Liver (tissue), 9 donors: ENCODE results near the gene DYSF. TPM values are rescaled to one million over a fixed set of nuclear protein-coding genes. Genes with fewer than 3 reads are reported as not detected.

Experiments used
- DNase-seq: peaks from one replicate; pipeline ENCODE4 v3.0.0-alpha.2; 2017; ENCODE audit warnings: low spot score
- H3K27ac ChIP-seq, 2 donors: one replicate each; pipeline ENCODE4 v1.7.0; 2013; ENCODE audit warnings: inconsistent platforms in 2 of 2, low read length in 2 of 2, control low read depth in 1 of 2, low read depth in 1 of 2, mild to moderate bottlenecking in 1 of 2
- H3K27me3 ChIP-seq, 4 donors: one replicate each; pipeline versions ENCODE4 v1.6.1 to v1.7.0; 2013; ENCODE audit warnings: low read length in 3 of 4, inconsistent platforms in 1 of 4, mild to moderate bottlenecking in 1 of 4, moderate library complexity in 1 of 4; ENCODE audit not compliant: control insufficient read depth in 4 of 4, insufficient read depth in 4 of 4
- H3K36me3 ChIP-seq, 4 donors: one replicate each; pipeline versions ENCODE4 v1.6.1 to v1.7.0; 2013; ENCODE audit warnings: low read length in 3 of 4, mild to moderate bottlenecking in 3 of 4, low read depth in 1 of 4, moderate library complexity in 1 of 4; ENCODE audit not compliant: control insufficient read depth in 4 of 4, insufficient read depth in 3 of 4
- H3K4me1 ChIP-seq, 4 donors: one replicate each; pipeline versions ENCODE4 v1.6.1 to v1.7.0; 2013; ENCODE audit warnings: low read length in 3 of 4, mild to moderate bottlenecking in 3 of 4, moderate library complexity in 1 of 4; ENCODE audit not compliant: control insufficient read depth in 4 of 4, insufficient read depth in 4 of 4
- H3K4me3 ChIP-seq, 3 donors: one replicate each; pipeline versions ENCODE4 v1.6.1 to v1.7.0; 2013; ENCODE audit warnings: low read length in 3 of 3, control low read depth in 1 of 3, low read depth in 1 of 3, mild to moderate bottlenecking in 1 of 3
- H3K9ac ChIP-seq, 2 donors: one replicate each; pipeline ENCODE4 v1.7.0; 2013; ENCODE audit warnings: low read length in 2 of 2, mild to moderate bottlenecking in 2 of 2, moderate library complexity in 2 of 2, control low read depth in 1 of 2, low read depth in 1 of 2
- H3K9me3 ChIP-seq, 4 donors: one replicate each; pipeline versions ENCODE4 v1.6.1 to v1.7.0; 2013; ENCODE audit warnings: low read length in 3 of 4; ENCODE audit not compliant: control insufficient read depth in 4 of 4
- CTCF ChIP-seq: fragments of 150-350 bp; IDR thresholded peaks from 2 replicates; pipeline ENCODE4 v1.5.1; 2017; ENCODE audit warnings: improper control_type of control experiment, low read depth, low read length; ENCODE audit not compliant: missing input control
- FOXA1 ChIP-seq: IDR thresholded peaks from 2 replicates; pipeline ENCODE4 v1.6.1; 2016; ENCODE audit warnings: antibody characterized with exemption
- FOXA2 ChIP-seq: IDR thresholded peaks from 2 replicates; pipeline ENCODE4 v1.6.1; 2016; ENCODE audit warnings: antibody characterized with exemption
- GABPA ChIP-seq, 2 donors: IDR thresholded peaks in 1 of 2; conservative IDR thresholded peaks in 1 of 2; 2 replicates each; pipeline ENCODE4 v1.6.1; 2016; ENCODE audit warnings: antibody characterized with exemption in 2 of 2, mild to moderate bottlenecking in 1 of 2, moderate library complexity in 1 of 2
- HNF4A ChIP-seq, 2 donors: conservative IDR thresholded peaks; 2 replicates each; pipeline ENCODE4 v1.6.1; 2016; ENCODE audit warnings: antibody characterized with exemption in 2 of 2, mild to moderate bottlenecking in 2 of 2
- JUND ChIP-seq, 2 donors: IDR thresholded peaks; 2 replicates each; pipeline ENCODE4 v1.6.1; 2016; ENCODE audit warnings: antibody characterized with exemption in 2 of 2
- MAX ChIP-seq: IDR thresholded peaks from 2 replicates; pipeline ENCODE4 v1.6.1; 2016; ENCODE audit warnings: antibody characterized with exemption
- RAD21 ChIP-seq, 2 donors: IDR thresholded peaks; 2 replicates each; pipeline ENCODE4 v1.6.1; 2016; ENCODE audit warnings: antibody characterized with exemption in 2 of 2, mild to moderate bottlenecking in 2 of 2
- RXRA ChIP-seq, 2 donors: IDR thresholded peaks; 2 replicates each; pipeline ENCODE4 v1.6.1; 2017 to 2018; ENCODE audit warnings: antibody characterized with exemption in 2 of 2, mild to moderate bottlenecking in 1 of 2
- SP1 ChIP-seq: IDR thresholded peaks from 2 replicates; pipeline ENCODE4 v1.6.1; 2018; ENCODE audit warnings: antibody characterized with exemption, mild to moderate bottlenecking
- TAF1 ChIP-seq: conservative IDR thresholded peaks from 2 replicates; pipeline ENCODE4 v1.6.1; 2016; ENCODE audit warnings: antibody characterized with exemption, mild to moderate bottlenecking
- ZBTB33 ChIP-seq: IDR thresholded peaks from 2 replicates; pipeline ENCODE4 v1.6.1; 2016; ENCODE audit warnings: antibody characterized with exemption
- whole genome bisulfite sequencing: extraction: QIAGEN DNeasy Blood & Tissue Kit; methylation state at CpG from one replicate; pipeline ENCODE4 v1.1.7; 2013; 5-methylcytosine and 5-hydroxymethylcytosine counted together
- polyA plus RNA-seq, 2 donors: library from polyadenylated mRNA; stranded (reverse) in 1 of 2; unstranded in 1 of 2; fragments of 200-250 nt in 1 of 2; fragments of >200 nt in 1 of 2; fragmentation: Nextera tagmentation in 1 of 2; extraction: Ambion mirVana in 1 of 2; gene quantifications; one replicate each; pipeline versions ENCODE4 v1.2.1 to v1.2.3, GENCODE V29; 2013 to 2015
- total RNA-seq, 2 donors: library from RNA; depleted of rRNA; stranded (reverse); fragments of >200 nt; gene quantifications; one replicate each; pipeline ENCODE4 v1.2.3, GENCODE V29; 2014
- donor health status: healthy.
- donor health status: healthy.
- donor health status: healthy.
- donor health status: healthy.
- donor health status: healthy.

DYSF gene
- total and polyA plus RNA-seq, 4 donors = 8.5 to 20.8 (median 13.6) TPM

- Histone ChIP-seq H3K4me1 (no peaks in the 10 kb centered on the region), H3K9ac (no peak overlapping the region), H3K36me3 (peaks cover 0 to 3% (median 0%) of the 10 kb centered on the region in 4 donors), H3K27ac (no peak overlapping the region), H3K4me3 (no peak overlapping the region), H3K9me3 (no peaks in the 10 kb centered on the region), H3K27me3 (no peaks in the 10 kb centered on the region)
- TF ChIP-seq HNF4A (conservative IDR thresholded peaks at IDR 0.05) (no peak), ZBTB33 (no peak), MAX (no peak), RXRA (IDR thresholded peaks at IDR 0.05) (no peak), RAD21 (IDR thresholded peaks at IDR 0.05) (no peak)
- 90% methylated on average over 3 of the region's 3 CpGs for WGBS
- DNase-seq = no peak
Measured at GRCh38 chr2:71633086-71633485, 179.7 kb downstream of the DYSF start.

- Histone ChIP-seq H3K27me3 (no peaks in the 10 kb centered on the region), H3K9me3 (no peaks in the 10 kb centered on the region), H3K4me1 (no peaks in the 10 kb centered on the region), H3K4me3 (no peak overlapping the region), H3K27ac (no peak overlapping the region), H3K9ac (no peak overlapping the region), H3K36me3 (peaks cover 0 to 3% (median 0%) of the 10 kb centered on the region in 4 donors)
- 79% methylated on average over 1 of the region's 1 CpG for WGBS
- no peak for DNase-seq
- TF ChIP-seq FOXA1 (no peak), FOXA2 (no peak), CTCF (no peak), TAF1 (no peak)
Measured at GRCh38 chr2:71634567-71634966, 181.2 kb downstream of the DYSF start.

- no peak overlapping the region for H3K27ac ChIP-seq
- no peaks in the 10 kb centered on the region for H3K27me3 ChIP-seq
- H3K4me1 ChIP-seq = no peaks in the 10 kb centered on the region
- no peak for TF ChIP-seq HNF4A (conservative IDR thresholded peaks at IDR 0.05)
- TF ChIP-seq JUND (IDR thresholded peaks at IDR 0.05) = no peak
- no peak for TF ChIP-seq RAD21 (IDR thresholded peaks at IDR 0.05)
- TF ChIP-seq SP1 = no peak
- no peak for TF ChIP-seq GABPA (IDR thresholded peaks at IDR 0.05 in 1 of 2, conservative IDR thresholded peaks at IDR 0.05 in 1 of 2)
- H3K9ac ChIP-seq = no peak overlapping the region
- no peak overlapping the region for H3K4me3 ChIP-seq
- 83% methylated on average over 5 of the region's 5 CpGs for WGBS
- H3K36me3 ChIP-seq = peaks cover 0 to 3% (median 0%) of the 10 kb centered on the region in 4 donors
- DNase-seq = no peak
- H3K9me3 ChIP-seq = no peaks in the 10 kb centered on the region
Measured at GRCh38 chr2:71635798-71636197, 182.4 kb downstream of the DYSF start.
